PC-3 (cell line): ENCODE data around the gene CACNG1. TPM values are rescaled to one million over a fixed set of nuclear protein-coding genes. Genes with fewer than 3 reads are reported as not detected.
"Not testable (repeated sequence)": the region's sequence is repeated elsewhere in the genome, so short reads cannot be mapped to it uniquely, and the experiment has no call there.

Experiments used
- ATAC-seq: fragments of 200-7000 bp; cut with Tn5 transposase; 2 replicates; pipeline ENCODE4 v1.9.1; 2020; ENCODE audit warnings: mild to moderate bottlenecking, moderate library complexity
- BruUV-seq: library from RNA; stranded (reverse); fragments of 400-500 nt; replicated peaks from 2 replicates; lab custom pipeline; 2021; lab: Mats Ljungman, UMichigan
- CTCF ChIA-PET: fragments of 300-600 bp; sonication (Branson Sonifier 250); formaldehyde crosslinking; loops from one replicate; lab custom pipeline; 2022; ENCODE audit warnings: antibody characterized with exemption; lab: Charles Lee
- POLR2A ChIA-PET: fragments of 300-600 bp; sonication (Branson Sonifier 250); formaldehyde crosslinking; loops from one replicate; lab custom pipeline; 2022; ENCODE audit warnings: antibody characterized with exemption; ENCODE audit not compliant: unreplicated experiment; lab: Charles Lee
- DNase-seq: peaks from one replicate; pipeline ENCODE4 v3.0.0-alpha.2; 2015
- H2AFZ ChIP-seq: fragments of 300-600 bp; sonication (generic); 2 replicates; pipeline ENCODE4 v1.6.0; 2016; ENCODE audit warnings: antibody characterized with exemption, low read length
- H3F3A ChIP-seq: fragments of 300-600 bp; sonication (generic); one replicate; pipeline ENCODE4 v1.6.0; 2017; ENCODE audit warnings: antibody characterized with exemption, low read length, control low read depth, mild to moderate bottlenecking; ENCODE audit not compliant: unreplicated experiment
- H3K27ac ChIP-seq: fragments of 300-600 bp; sonication (generic); 2 replicates; pipeline ENCODE4 v1.5.1; 2016; ENCODE audit warnings: mild to moderate bottlenecking, low read length
- H3K27me3 ChIP-seq: fragments of 300-600 bp; sonication (generic); 2 replicates; pipeline ENCODE4 v1.6.1; 2016; ENCODE audit warnings: low read length, mixed read lengths
- H3K36me3 ChIP-seq: fragments of 300-600 bp; sonication (generic); 2 replicates; pipeline ENCODE4 v1.6.1; 2016; ENCODE audit warnings: low read depth, mixed run types, low read length, mixed read lengths
- H3K4me1 ChIP-seq: fragments of 300-600 bp; sonication (generic); 2 replicates; pipeline ENCODE4 v1.5.1; 2016; ENCODE audit warnings: low read length; ENCODE audit not compliant: insufficient read depth
- H3K4me2 ChIP-seq: fragments of 300-600 bp; sonication (generic); 2 replicates; pipeline ENCODE4 v1.6.0; 2016; ENCODE audit warnings: low read length
- H3K4me3 ChIP-seq: fragments of 300-600 bp; sonication (generic); 2 replicates; pipeline ENCODE4 v1.5.1; 2016; ENCODE audit warnings: mild to moderate bottlenecking, low read length, mixed read lengths
- H3K79me2 ChIP-seq: fragments of 300-600 bp; sonication (generic); 2 replicates; pipeline ENCODE4 v1.6.1; 2017; ENCODE audit warnings: low read length, mixed read lengths
- H3K9ac ChIP-seq: fragments of 300-600 bp; sonication (generic); 2 replicates; pipeline ENCODE4 v1.6.0; 2016; ENCODE audit warnings: mild to moderate bottlenecking, low read length
- H3K9me2 ChIP-seq: fragments of 300-600 bp; sonication (generic); replicated peaks from 2 replicates; pipeline ENCODE4 v1.6.1; 2016; ENCODE audit warnings: mixed run types, low read length, mixed read lengths
- H3K9me3 ChIP-seq: fragments of 300-600 bp; sonication (generic); 2 replicates; pipeline ENCODE4 v1.6.1; 2016; ENCODE audit warnings: low read length, mixed read lengths
- H4K20me1 ChIP-seq: fragments of 300-600 bp; sonication (generic); 2 replicates; pipeline ENCODE4 v1.6.1; 2016; ENCODE audit warnings: low read length, mixed read lengths
- EZH2 ChIP-seq: fragments of 300-600 bp; sonication (generic); IDR thresholded peaks from one replicate; pipeline ENCODE4 v1.6.1; 2017; ENCODE audit warnings: antibody characterized with exemption, mild to moderate bottlenecking, low read length; ENCODE audit not compliant: unreplicated experiment
- EZH2phosphoT487 ChIP-seq: fragments of 300-600 bp; sonication (generic); IDR thresholded peaks from 2 replicates; pipeline ENCODE4 v1.6.1; 2018; ENCODE audit warnings: mild to moderate bottlenecking, antibody characterized with exemption, low read length, borderline replicate concordance
- intact Hi-C: fragments of 100-400 bp; cut with micrococcal nuclease; formaldehyde crosslinking; loops from 2 replicates; pipeline ENCODE4 v1.9.0; 2023
- total RNA-seq: library from RNA; depleted of rRNA; stranded (reverse); fragments of >200 nt; gene quantifications from 2 replicates; pipeline ENCODE4 v1.2.3, GENCODE V29; 2014
- TF ChIP-seq, protein P1 (sequence below): fragments of 300-600 bp; sonication (generic); conservative IDR thresholded peaks from 2 replicates; pipeline ENCODE4 v1.5.1; 2017; ENCODE audit warnings: antibody characterized with exemption, low read depth, mild to moderate bottlenecking, low read length

CACNG1 gene
- total RNA-seq, 1 experiment from 2014 or later: not detected

DNA sequence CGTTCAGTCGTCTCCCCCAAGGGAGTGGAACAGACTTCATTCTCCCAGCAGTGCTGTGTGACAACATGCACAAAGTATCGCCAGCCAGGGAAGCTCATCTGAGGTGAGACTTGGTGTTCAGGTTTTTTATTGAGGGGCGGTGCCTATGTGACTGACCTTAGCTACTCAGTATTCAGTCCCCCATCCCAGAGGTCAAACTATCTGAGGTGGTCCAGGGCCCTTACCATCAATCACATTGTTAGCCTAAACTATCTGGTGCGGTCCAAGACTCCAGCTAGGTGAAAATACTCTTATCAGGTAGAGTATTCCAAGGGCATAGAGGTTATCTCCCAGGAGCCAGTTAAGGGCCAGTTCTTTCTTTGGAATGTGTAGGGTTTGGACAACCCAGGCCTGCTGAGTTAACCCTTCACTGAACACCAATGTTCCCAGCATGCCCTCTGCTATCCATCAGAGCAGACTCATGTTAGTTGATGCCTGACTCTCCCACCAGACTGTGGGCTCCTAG, 5.4 kb upstream of the CACNG1 start:
- H3K36me3 ChIP-seq: no peaks in the 10 kb centered on the region
- H2AFZ ChIP-seq: no peak overlapping the region
- no peaks in the 10 kb centered on the region for H3K9me3 ChIP-seq
- no peaks in the 10 kb centered on the region for H3K4me1 ChIP-seq
- no peaks in the 10 kb centered on the region for H4K20me1 ChIP-seq
- no peaks in the 10 kb centered on the region for H3F3A ChIP-seq
- ATAC-seq (no peak), DNase-seq (no peak)
- no TSS peak for BruUV-seq
- H3K9me2 ChIP-seq: no peaks in the 10 kb centered on the region; the same call in 1 of the 2 replicates
- H3K4me2 ChIP-seq: no peak overlapping the region
- POLR2A ChIA-PET: no interaction called here
- H3K9ac ChIP-seq: no peak overlapping the region
- no peaks in the 10 kb centered on the region for H3K79me2 ChIP-seq
- no peak overlapping the region for H3K4me3 ChIP-seq
- intact Hi-C loops: no loop called here
- TF ChIP-seq, protein P1, sequence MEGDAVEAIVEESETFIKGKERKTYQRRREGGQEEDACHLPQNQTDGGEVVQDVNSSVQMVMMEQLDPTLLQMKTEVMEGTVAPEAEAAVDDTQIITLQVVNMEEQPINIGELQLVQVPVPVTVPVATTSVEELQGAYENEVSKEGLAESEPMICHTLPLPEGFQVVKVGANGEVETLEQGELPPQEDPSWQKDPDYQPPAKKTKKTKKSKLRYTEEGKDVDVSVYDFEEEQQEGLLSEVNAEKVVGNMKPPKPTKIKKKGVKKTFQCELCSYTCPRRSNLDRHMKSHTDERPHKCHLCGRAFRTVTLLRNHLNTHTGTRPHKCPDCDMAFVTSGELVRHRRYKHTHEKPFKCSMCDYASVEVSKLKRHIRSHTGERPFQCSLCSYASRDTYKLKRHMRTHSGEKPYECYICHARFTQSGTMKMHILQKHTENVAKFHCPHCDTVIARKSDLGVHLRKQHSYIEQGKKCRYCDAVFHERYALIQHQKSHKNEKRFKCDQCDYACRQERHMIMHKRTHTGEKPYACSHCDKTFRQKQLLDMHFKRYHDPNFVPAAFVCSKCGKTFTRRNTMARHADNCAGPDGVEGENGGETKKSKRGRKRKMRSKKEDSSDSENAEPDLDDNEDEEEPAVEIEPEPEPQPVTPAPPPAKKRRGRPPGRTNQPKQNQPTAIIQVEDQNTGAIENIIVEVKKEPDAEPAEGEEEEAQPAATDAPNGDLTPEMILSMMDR: no peak
- TF ChIP-seq EZH2 (no peak), EZH2phosphoT487 (no peak)
- CTCF ChIA-PET: no interaction called here
- H3K27ac ChIP-seq: no peak overlapping the region
- peaks cover 3% of the 10 kb centered on the region; the same call in 1 of the 2 replicates for H3K27me3 ChIP-seq

DNA sequence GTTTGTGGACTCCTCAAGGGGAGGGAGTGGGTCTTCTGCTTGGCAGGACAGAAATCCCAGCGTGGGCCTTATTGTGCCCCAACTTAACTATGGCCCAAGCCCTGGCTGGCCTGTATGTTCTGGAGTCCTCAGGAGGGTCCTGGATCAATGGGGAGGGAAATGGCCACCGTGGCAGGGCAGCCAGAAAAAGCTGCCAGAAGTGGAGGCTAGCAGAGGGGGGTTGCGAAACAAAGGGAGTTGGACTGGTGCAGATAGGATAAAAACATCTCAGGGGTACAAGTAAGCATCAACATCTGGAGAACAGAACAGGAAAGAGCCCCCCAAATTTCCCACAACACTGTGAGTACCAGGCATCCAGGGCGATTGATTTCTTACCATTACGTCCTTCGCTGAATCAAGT, 3.7 kb upstream of the CACNG1 start:
- ChIA-PET CTCF (no interaction called here), POLR2A (no interaction called here)
- BruUV-seq: no TSS peak
- no peak overlapping the region for H3K4me2 ChIP-seq
- intact Hi-C loops: no loop called here
- ATAC-seq (no peak), DNase-seq (no peak)
- no peaks in the 10 kb centered on the region for H4K20me1 ChIP-seq
- no peaks in the 10 kb centered on the region for H3K36me3 ChIP-seq
- no peak overlapping the region for H2AFZ ChIP-seq
- no peaks in the 10 kb centered on the region for H3K9me2 ChIP-seq
- peaks cover 3% of the 10 kb centered on the region; the same call in 1 of the 2 replicates for H3K27me3 ChIP-seq
- H3K4me3 ChIP-seq: no peak overlapping the region
- H3K9ac ChIP-seq: no peak overlapping the region
- H3K4me1 ChIP-seq: no peaks in the 10 kb centered on the region
- no peaks in the 10 kb centered on the region for H3F3A ChIP-seq
- TF ChIP-seq, protein P1: no peak
- TF ChIP-seq EZH2 (no peak), EZH2phosphoT487 (no peak)
- no peak overlapping the region for H3K27ac ChIP-seq
- H3K9me3 ChIP-seq: no peaks in the 10 kb centered on the region
- no peaks in the 10 kb centered on the region for H3K79me2 ChIP-seq

DNA sequence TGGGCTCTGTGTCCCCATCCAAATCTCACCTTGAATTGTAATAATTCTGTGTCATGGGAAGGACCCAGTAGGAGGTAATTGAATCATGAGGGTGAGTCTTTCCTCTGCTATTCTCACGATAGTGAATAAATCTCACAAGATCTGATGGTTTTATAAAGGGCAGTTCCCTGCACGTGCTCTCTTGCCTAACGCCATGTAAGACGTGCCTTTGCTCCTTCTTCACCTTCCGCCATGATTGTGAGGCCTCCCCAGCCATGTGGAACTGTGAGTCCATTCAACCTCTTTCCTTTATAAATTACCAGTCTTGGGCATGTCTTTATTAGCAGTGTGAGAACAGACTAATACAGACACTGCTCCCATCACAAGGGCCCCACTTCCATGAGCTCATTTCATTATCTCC, 3.2 kb upstream of the CACNG1 start:
- H3F3A ChIP-seq, H3K9ac ChIP-seq, H3K4me1 ChIP-seq, CTCF ChIA-PET, DNase-seq, H3K27ac ChIP-seq, H3K9me2 ChIP-seq, H3K36me3 ChIP-seq, H3K4me3 ChIP-seq, H3K79me2 ChIP-seq, H2AFZ ChIP-seq, H3K4me2 ChIP-seq, H3K9me3 ChIP-seq, H3K27me3 ChIP-seq, H4K20me1 ChIP-seq, ATAC-seq, POLR2A ChIA-PET, intact Hi-C loops, BruUV-seq: not testable (repeated sequence)
